Measurements from ENCODE around the gene DRC3. TPM values are rescaled to one million over a fixed set of nuclear protein-coding genes. Genes with fewer than 3 reads are reported as not detected.
"Not testable (repeated sequence)": the region's sequence is repeated elsewhere in the genome, so short reads cannot be mapped to it uniquely, and the experiment has no call there.

Gene DRC3
- total RNA-seq: 3.1 TPM

GRCh38 chr17:17972126-17972951, at the start of gene DRC3, which contains the start of gene TOM1L2:
TSS of gene DRC3 (plus strand) at chr17:17972862. CDS start at chr17:17977599, 4,737 bp downstream.
TSS of gene TOM1L2 (minus strand) at chr17:17972400. CDS start at chr17:17972313, 87 bp downstream.
- DNase-seq: peak; percentile 100

DNA sequence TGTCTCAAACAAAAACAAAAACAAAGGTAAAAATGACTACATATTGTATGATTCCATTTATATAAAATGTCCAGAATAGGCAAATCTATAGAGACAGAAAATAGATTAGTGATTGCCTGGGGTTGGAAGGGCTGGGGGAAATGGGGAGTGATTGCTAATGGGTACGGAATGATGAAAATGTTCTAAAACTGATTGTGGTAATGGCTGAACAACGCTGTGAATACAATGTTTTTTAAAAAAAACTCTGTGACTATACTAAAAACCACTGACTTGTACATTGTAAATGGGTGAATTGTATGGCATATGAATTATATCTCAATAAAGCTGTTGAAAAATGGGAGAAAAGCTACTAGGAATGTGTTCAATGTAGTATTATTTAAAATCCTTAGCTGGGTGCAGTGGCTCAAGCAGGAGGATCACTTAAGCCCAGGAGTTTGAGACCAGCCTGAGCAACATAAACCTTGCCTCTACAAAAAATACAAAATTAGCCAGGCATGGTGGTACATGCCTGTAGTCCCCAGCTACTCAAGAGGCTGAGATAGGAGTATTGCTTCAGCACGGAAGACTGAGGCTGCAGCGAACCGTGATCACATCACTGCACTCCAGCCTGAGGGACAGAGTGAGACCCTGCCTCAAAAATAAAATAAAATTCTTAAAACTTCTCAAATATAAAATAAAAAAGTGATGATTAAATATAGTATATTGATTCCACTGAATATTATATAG, 48.4 kb upstream of the DRC3 start:
- no peak for DNase-seq

DNA sequence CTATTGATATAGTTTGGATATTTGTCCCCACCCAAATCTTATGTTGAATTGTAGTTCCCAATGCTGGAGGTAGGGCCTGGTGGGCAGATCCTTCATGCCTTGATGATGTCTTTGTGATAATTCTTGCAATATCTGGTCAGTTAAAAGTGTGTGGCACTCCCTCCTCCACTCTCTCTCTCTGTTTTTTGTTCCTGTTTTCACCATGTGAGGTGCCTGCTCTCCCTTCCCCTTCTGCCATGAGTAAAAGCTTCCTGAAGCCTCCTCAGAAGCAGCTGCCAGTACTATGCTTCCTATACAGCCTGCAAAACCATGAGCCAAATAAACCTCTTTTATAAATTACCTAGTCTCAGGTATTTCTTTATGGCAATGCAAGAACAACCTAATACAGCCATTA, 47.8 kb upstream of the DRC3 start:
- no peak for DNase-seq

- DNase-seq: no peak
These were observed 46.6 kb upstream of the DRC3 start for GRCh38 chr17:17926036-17926435.

- DNase-seq: no peak
These were observed 45.7 kb upstream of the DRC3 start for GRCh38 chr17:17926840-17927449.

- no peak for DNase-seq
These were observed 44.0 kb upstream of the DRC3 start for GRCh38 chr17:17928398-17929287.

DNA sequence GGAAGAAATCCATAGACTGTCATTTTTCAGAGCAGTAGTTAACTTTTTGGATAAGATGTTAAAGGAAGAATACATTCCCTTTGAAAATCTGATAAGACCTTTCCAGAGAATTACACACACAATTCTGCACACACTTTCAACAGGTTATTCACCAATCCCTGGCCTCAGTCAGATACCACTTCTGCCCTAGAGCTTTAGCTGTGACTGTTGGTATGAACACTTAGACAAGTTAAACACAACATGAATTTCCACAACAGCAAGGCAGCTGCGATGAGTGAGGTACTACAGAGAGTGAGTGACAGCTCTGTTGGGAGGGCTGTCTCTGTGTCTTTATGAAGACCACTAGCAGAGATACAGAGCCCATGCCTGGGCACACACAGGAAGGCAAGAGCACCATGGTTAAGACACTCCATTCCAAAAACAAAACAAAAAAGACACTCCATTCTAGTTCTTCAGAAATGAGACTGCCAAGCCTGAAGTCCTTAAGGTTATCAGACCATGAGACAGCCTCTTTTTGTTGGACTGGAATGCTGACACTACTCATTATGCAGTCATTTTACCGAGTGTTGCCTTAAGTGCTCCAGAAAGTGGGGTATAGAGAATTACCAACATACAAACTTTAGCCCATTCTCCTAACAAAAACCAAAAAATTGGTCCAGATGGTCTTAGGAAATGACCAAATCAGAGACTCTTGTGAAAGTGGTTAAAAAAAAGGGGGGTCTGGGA, 42.8 kb upstream of the DRC3 start:
- no peak for DNase-seq

GRCh38 chr17:17930674-17931073, 42.0 kb upstream of the DRC3 start:
- DNase-seq: no peak

DNA sequence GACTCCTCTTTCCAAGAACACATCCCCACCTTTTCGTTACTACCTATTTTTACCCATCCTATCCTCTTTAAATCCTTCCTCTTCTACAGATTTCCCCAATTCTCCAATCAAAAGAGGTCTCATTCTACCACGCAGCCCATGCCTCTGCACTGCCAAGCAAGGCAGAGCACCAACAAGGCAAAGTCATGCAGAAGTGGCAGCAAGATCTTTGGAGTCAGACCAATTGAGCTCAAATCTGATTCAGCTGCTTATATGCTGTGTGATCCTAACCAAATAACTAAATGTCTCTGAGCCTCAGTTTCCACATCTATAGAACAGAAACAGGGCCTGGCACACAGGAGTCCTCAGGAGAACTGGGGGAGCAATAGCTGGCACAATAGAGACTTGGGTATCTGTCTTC, 41.5 kb upstream of the DRC3 start:
- no peak for DNase-seq

DNA sequence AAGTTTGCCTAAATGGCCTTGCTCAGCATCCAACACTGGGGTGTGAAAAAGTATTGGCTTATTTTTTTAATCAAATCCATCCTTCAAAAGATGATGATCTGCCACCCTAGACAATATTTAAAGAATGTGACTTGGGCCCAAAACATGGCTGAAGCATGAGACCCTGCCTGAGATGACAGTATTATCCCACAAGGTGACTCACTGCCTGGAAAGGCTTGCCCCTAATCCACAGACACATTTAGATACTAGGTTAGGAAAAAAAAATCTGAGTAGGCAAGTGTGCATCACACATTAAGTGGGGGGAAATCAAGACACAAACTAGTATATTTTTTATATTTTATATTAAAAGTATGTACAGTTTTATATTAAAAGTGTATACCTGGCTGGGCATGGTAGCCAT, 38.9 kb upstream of the DRC3 start:
- no peak for DNase-seq

DNA sequence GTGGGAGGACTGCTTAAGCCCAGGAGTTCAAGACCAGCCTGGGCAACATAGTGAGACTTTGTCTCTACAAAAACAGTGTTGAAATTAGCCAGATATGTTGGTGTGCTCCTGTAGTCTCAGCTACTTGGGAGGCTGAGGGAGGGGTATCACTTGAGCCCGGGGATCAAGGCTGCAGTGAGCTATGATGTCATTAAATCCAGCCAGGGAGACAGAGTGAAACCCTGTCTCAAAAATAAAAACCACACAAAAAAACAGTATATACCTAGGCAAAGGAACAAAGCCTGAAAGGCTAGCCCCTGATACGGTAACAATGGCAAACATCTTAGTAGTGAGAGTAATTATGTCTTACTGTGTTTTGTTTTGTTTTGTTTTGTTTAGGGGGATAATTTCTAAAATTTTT, 38.4 kb upstream of the DRC3 start:
- no peak for DNase-seq

GRCh38 chr17:17934806-17935205, 37.9 kb upstream of the DRC3 start:
- no peak for DNase-seq

- DNase-seq: no peak
These were observed 37.1 kb upstream of the DRC3 start for GRCh38 chr17:17935321-17936271.

DNA sequence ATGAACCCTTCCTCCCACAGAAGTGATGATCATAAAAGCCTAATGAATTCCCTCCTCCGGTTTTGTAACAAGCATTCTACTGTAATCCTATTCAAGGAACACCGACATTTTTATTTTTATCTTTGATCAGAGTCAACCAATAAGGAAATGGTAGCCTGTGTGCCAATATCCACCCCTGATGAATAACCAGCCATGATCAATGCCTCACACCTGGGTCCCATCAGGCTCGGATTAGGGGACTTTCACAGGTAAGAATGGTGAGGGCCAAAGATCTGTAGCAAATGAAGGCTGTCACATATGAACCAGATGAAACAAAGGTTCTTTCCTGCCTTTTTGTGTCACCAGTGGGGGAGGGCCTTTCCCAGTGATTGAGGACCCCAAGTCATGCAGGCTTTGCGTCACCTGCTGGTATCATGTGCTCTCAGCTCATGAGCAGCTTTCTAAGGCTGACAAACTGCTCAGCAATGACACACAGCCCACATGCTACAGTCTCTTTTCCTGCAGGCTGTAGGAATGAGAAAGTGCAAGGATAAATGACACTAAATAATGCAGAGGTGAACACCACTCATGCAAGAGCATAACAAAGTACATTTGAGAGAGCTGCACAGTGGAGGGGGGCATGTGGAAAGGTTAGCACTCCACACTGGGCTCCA, 35.3 kb upstream of the DRC3 start:
- no peak for DNase-seq

DNA sequence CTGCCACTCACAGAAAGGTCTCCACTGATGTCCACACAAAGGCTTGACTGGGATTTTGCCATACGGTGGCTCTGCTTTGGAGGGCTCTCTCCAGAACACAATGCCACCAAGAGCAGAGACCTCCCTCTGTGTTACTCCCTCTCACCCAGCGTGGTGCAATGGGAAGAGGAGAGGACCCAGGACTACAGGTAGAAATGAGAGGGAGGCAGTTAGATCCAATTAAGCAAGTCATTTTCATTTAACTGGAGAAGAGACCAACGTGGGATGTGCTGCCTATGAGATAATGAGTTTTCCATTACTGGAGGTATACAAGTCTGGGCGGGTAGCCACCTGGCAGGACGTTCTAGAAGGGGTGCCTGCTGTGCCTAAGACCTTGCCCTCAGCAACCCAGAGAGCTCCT, 34.7 kb upstream of the DRC3 start:
- DNase-seq: no peak

- no peak for DNase-seq
These were observed 34.1 kb upstream of the DRC3 start for GRCh38 chr17:17938388-17939107.

- DNase-seq: not testable (repeated sequence)
These were observed 32.7 kb upstream of the DRC3 start for GRCh38 chr17:17939941-17940340.

- no peak for DNase-seq
These were observed 32.2 kb upstream of the DRC3 start for GRCh38 chr17:17940441-17940911.

- DNase-seq: no peak
These were observed 31.6 kb upstream of the DRC3 start for GRCh38 chr17:17941015-17941414.

Measured in skin of body (tissue), 2 donors.